Astrocyte of the spinal cord (primary cell): ENCODE measurements around the gene STAB1.

Experiments
- DNase-seq: peaks from one replicate; pipeline ENCODE4 v3.0.0; 2011; ENCODE audit warnings: low read depth, low spot score
- H3K4me3 ChIP-seq: 2 replicates; pipeline ENCODE4 v1.5.1; 2011; ENCODE audit warnings: low read depth, mild to moderate bottlenecking, low read length, moderate library complexity
- in situ Hi-C: cut with HindIII; loops from 2 replicates; pipeline ENCODE4 v1.10.0; 2017; ENCODE audit warnings: low sequenced_read_pairs
- TF ChIP-seq, protein P1 (sequence below): IDR thresholded peaks from 2 replicates; pipeline ENCODE4 v1.5.1; 2012; ENCODE audit warnings: low read depth, mild to moderate bottlenecking, low read length, inconsistent platforms

Gene STAB1

DNA sequence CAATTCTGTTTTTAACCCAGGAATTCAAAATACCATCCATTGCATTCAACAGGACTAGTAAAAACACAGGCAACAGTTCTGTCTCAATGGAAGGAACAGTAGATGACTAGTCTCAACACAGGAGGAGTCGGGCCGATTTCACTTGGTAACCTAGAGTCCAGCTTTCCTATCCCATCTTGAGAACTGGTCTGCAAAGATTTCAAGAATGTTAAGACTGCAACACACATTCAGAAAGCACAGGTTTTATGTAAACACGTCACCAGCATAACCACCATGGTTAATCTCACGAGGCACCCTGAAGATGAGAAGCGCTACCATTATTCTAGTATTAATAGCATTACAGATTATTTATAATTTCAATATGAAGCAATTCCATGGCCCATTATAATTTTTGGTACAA lies 63.3 kb downstream of the STAB1 start:
- TF ChIP-seq, protein P1, sequence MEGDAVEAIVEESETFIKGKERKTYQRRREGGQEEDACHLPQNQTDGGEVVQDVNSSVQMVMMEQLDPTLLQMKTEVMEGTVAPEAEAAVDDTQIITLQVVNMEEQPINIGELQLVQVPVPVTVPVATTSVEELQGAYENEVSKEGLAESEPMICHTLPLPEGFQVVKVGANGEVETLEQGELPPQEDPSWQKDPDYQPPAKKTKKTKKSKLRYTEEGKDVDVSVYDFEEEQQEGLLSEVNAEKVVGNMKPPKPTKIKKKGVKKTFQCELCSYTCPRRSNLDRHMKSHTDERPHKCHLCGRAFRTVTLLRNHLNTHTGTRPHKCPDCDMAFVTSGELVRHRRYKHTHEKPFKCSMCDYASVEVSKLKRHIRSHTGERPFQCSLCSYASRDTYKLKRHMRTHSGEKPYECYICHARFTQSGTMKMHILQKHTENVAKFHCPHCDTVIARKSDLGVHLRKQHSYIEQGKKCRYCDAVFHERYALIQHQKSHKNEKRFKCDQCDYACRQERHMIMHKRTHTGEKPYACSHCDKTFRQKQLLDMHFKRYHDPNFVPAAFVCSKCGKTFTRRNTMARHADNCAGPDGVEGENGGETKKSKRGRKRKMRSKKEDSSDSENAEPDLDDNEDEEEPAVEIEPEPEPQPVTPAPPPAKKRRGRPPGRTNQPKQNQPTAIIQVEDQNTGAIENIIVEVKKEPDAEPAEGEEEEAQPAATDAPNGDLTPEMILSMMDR, result no peak
- no peak for DNase-seq
- H3K4me3 ChIP-seq, result no peak overlapping the region
- in situ Hi-C loops, result no loop called here

DNA sequence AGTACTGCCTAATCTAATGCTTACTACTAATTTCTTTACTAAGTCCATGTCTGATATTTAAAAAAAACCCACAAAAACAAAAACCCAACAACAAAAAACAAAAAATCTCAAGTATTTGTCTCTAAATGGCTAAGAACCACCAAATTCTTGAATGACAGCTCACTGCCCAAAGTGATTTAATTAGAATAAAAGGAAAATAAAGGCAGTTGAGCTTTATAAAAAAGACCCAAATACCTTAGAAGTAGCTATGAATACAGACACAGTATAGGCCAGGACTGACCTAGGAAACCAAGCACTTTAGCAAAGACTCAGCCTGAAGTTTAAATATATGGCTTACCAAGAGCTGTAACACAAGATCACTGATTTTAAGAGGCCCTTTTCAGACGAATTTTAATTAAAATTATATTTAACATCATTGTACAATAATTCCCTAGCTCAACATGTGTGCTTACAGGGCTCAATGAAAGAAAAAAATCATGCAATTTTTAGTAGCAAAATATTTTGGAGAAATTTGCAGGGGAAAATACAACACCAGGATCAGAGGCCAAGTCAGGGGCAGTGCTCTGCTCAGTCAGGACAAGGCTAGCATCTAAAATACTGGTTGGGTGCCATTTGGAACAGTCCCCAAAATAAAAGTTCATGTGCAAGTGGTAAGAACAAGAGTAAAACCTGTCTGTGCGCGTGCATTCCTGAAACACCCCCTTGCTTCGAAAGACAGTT lies 66.0 kb downstream of the STAB1 start:
- no peak for DNase-seq
- TF ChIP-seq, protein P1, result no peak
- no peak overlapping the region for H3K4me3 ChIP-seq
- in situ Hi-C loops, result no loop called here

DNA sequence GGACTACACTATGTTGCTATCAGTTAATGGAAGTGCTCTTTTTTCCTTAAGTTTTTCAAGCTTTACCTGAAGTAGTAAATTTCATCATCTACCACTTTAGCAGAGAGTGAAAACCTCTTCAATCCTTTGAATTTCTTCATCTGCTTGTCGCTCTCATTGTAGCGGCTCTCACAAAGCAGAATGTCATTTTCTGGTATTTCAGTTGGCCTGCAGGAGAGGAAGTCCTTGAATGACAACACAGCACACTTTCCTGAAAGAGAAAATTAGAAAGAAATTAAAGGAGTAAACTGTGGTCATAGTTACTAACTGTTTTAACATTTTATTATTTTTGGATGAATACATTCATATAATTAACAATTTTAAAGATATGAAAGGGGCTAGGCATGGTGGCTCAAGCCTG lies 68.8 kb downstream of the STAB1 start:
- DNase-seq, result no peak
- TF ChIP-seq, protein P1, result no peak
- in situ Hi-C loops, result no loop called here

DNA sequence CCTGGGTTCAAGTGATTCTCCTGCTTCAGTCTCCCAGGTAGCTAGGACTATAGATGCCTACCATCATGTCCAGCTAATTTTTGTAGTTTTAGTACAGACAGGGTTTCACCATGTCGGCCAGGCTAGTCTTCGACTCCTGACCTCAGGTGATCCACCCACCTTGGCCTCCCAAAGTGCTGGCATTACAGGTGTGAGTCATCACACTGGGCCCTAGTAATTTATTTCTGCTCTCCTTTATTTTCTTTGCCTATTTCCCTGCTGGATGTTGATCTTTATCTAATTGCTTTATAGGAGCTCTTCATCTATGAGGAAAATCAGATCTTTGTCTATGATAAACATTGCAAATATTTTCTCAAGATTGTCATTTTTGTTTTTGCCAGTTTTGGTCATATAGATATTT lies 72.9 kb downstream of the STAB1 start:
- DNase-seq, result no peak
- in situ Hi-C loops, result no loop called here

More for the DNA sequence above, 68.8 kb downstream of the STAB1 start:
- H3K4me3 ChIP-seq, result no peak overlapping the region

DNA sequence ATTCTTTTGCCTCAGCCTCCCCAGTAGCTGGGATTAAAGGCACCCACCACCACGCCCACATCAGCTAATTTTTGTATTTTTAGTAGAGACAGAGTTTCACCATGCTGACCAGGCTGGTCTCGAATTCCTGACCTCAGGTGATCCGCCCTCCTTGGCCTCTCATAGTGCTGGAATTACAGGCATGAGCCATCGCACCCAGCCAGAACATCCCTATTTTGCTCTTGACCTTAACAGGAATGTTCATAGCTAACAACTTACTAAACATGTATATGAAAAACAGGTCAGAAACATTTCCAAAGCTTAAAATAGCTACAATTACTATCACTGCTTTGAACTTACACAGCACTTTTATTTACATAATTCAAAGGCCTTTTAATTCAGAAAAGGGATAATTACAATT lies 74.9 kb downstream of the STAB1 start:
- TF ChIP-seq, protein P1, result no peak
- no peak overlapping the region for H3K4me3 ChIP-seq
- peak; percentile 25 for DNase-seq
- in situ Hi-C loops, result no loop called here

More for the DNA sequence above, 72.9 kb downstream of the STAB1 start:
- no peak overlapping the region for H3K4me3 ChIP-seq
- TF ChIP-seq, protein P1, result no peak

DNA sequence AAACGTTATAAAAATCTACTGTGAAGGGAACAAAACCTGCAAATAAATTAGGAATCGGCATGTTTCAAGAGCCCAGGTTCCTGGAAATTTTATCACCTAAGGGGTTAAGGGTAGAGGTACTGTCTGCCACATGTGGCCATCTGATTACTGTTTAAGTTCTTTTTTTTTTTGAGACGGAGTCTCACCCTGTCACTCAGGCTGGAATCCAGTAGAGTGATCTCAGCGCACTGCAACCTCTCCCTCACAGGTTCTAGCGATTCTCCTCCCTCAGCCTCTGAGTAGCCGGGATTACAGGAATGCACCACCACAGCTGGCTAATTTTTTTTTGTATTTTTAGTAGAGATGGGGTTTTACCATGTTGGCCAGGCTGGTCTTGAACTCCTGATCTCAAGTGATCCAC lies 77.1 kb downstream of the STAB1 start:
- no peak overlapping the region for H3K4me3 ChIP-seq
- no peak for DNase-seq

More for the DNA sequence above, 77.1 kb downstream of the STAB1 start:
- in situ Hi-C loops, result no loop called here
- TF ChIP-seq, protein P1, result no peak
